Naive thymus-derived CD4-positive, alpha-beta T cell (primary cell): ENCODE measurements around the gene SIRPA. TPM values are rescaled to one million over a fixed set of nuclear protein-coding genes. Genes with fewer than 3 reads are reported as not detected.

Source experiments
- ATAC-seq: fragments of 150-1000 bp; cut with Tn5 transposase; 2 replicates; pipeline ENCODE4 v1.10.0; 2021; ENCODE audit warnings: mild to moderate bottlenecking, moderate library complexity
- CTCF ChIA-PET: fragments of 350-600 bp; sonication (Branson Sonifier 250); formaldehyde crosslinking; loops from one replicate; lab custom pipeline; 2021; ENCODE audit warnings: antibody characterized with exemption; lab: Charles Lee
- POLR2A ChIA-PET: fragments of 350-600 bp; sonication (Branson Sonifier 250); formaldehyde crosslinking; loops from one replicate; lab custom pipeline; 2021; ENCODE audit warnings: antibody characterized with exemption, inconsistent platforms; lab: Charles Lee
- DNase-seq, 9 donors: peaks; one replicate each; pipeline versions ENCODE4 v3.0.0 to v3.0.0-alpha.2; 2020 to 2022; ENCODE audit warnings: mixed read lengths in 1 of 9
- H3K27ac ChIP-seq: one replicate; pipeline ENCODE4 v1.7.0; 2013; ENCODE audit warnings: mild to moderate bottlenecking, low read depth, low read length, moderate library complexity
- H3K27me3 ChIP-seq, 2 donors: one replicate each; pipeline ENCODE4 v1.7.0; 2013; ENCODE audit warnings: low read length in 2 of 2, mild to moderate bottlenecking in 2 of 2, moderate library complexity in 2 of 2; ENCODE audit not compliant: control insufficient read depth in 2 of 2, insufficient read depth in 2 of 2
- H3K36me3 ChIP-seq, 3 experiments: 1 replicate in 2 of 3; 2 replicates in 1 of 3; pipeline ENCODE4 v1.7.0; 2013; ENCODE audit warnings: low read length in 3 of 3, mild to moderate bottlenecking in 3 of 3, moderate library complexity in 1 of 3; ENCODE audit not compliant: insufficient read depth in 3 of 3, control insufficient read depth in 2 of 3
- H3K4me1 ChIP-seq, 2 donors: one replicate each; pipeline ENCODE4 v1.7.0; 2013; ENCODE audit warnings: low read length in 2 of 2, mild to moderate bottlenecking in 2 of 2, moderate library complexity in 1 of 2; ENCODE audit not compliant: control insufficient read depth in 2 of 2, insufficient read depth in 2 of 2
- H3K4me3 ChIP-seq: 2 replicates; pipeline ENCODE4 v1.7.0; 2013; ENCODE audit warnings: mild to moderate bottlenecking, low read length
- H3K9me3 ChIP-seq, 3 experiments: 1 replicate in 2 of 3; 2 replicates in 1 of 3; pipeline ENCODE4 v1.7.0; 2013; ENCODE audit warnings: low read length in 3 of 3; ENCODE audit not compliant: control insufficient read depth in 2 of 3
- H3K27ac Mint-ChIP-seq, 9 donors: one replicate each; pipeline ENCODE4 v1.8.0; 2020 to 2022; ENCODE audit warnings: mixed read lengths in 9 of 9, mild to moderate bottlenecking in 8 of 9, moderate library complexity in 5 of 9, inconsistent platforms in 2 of 9
- H3K27me3 Mint-ChIP-seq, 5 donors: one replicate each; pipeline ENCODE4 v1.8.0; 2021 to 2022; ENCODE audit warnings: mixed read lengths in 5 of 5, mild to moderate bottlenecking in 1 of 5
- H3K36me3 Mint-ChIP-seq, 5 donors: one replicate each; pipeline ENCODE4 v1.8.0; 2020 to 2022; ENCODE audit warnings: mixed read lengths in 5 of 5, mild to moderate bottlenecking in 3 of 5, inconsistent platforms in 1 of 5
- H3K4me1 Mint-ChIP-seq, 7 donors: one replicate each; pipeline ENCODE4 v1.8.0; 2020 to 2022; ENCODE audit warnings: mixed read lengths in 7 of 7, mild to moderate bottlenecking in 3 of 7, inconsistent platforms in 1 of 7
- H3K4me3 Mint-ChIP-seq, 10 donors: one replicate each; pipeline ENCODE4 v1.8.0; 2020 to 2022; ENCODE audit warnings: mild to moderate bottlenecking in 10 of 10, mixed read lengths in 10 of 10, moderate library complexity in 6 of 10, inconsistent platforms in 2 of 10
- H3K9me3 Mint-ChIP-seq, 11 donors: one replicate each; pipeline ENCODE4 v1.8.0; 2020 to 2022; ENCODE audit warnings: mixed read lengths in 11 of 11, mild to moderate bottlenecking in 4 of 11, inconsistent platforms in 1 of 11, moderate library complexity in 1 of 11
- intact Hi-C, 2 donors: fragments of 100-400 bp; cut with micrococcal nuclease; formaldehyde crosslinking; loops; one replicate each; pipeline ENCODE4 v1.15.1; 2023
- polyA plus RNA-seq, 2 donors: library from polyadenylated mRNA; unstranded; fragments of 300-500 nt; fragmentation: Illumina TruSeq; gene quantifications; one replicate each; pipeline ENCODE4 v1.2.3, GENCODE V29; 2021
- total RNA-seq, 6 experiments: library from RNA in 5 of 6; stranded (reverse) in 5 of 6; gene quantifications; 1 replicate in 5 of 6; 2 replicates in 1 of 6; pipeline ENCODE4 v1.2.3 and lab custom pipeline; 2021 to 2026

Gene SIRPA
- total and polyA plus RNA-seq, 7 experiments from 2014 or later = 1.7 to 42.9 (median 3.6) TPM; not detected in 3

GRCh38 chr20:1876975-1877608 is 18.1 kb upstream of the SIRPA start:
- no peak overlapping the region for H3K4me3 Mint-ChIP-seq
- DNase-seq (no peak), ATAC-seq (peak; percentile 23)
- Histone ChIP-seq H3K27me3 (no peaks in the 10 kb centered on the region), H3K4me1 (no peaks in the 10 kb centered on the region), H3K4me3 (no peak overlapping the region), H3K27ac (no peak overlapping the region), H3K9me3 (no peaks in the 10 kb centered on the region), H3K36me3 (no peaks in the 10 kb centered on the region)
- H3K36me3 Mint-ChIP-seq = no peaks in the 10 kb centered on the region
- ChIA-PET CTCF (no interaction called here), POLR2A (no interaction called here)
- peaks cover 0 to 5% (median 0%) of the 10 kb centered on the region in 11 donors for H3K9me3 Mint-ChIP-seq
- peaks cover 0 to 16% (median 5%) of the 10 kb centered on the region in 5 donors for H3K27me3 Mint-ChIP-seq
- intact Hi-C loops = no loop called here
- H3K4me1 Mint-ChIP-seq = peaks cover 0 to 4% (median under 1%) of the 10 kb centered on the region in 7 donors
- no peak overlapping the region for H3K27ac Mint-ChIP-seq

GRCh38 chr20:1877609-1878200 is 17.5 kb upstream of the SIRPA start:
- CTCF ChIA-PET = no interaction called here
- no peak for DNase-seq
- H3K27ac Mint-ChIP-seq = no peak overlapping the region

GRCh38 chr20:1879369-1879768 is 15.8 kb upstream of the SIRPA start:
- H3K4me3 ChIP-seq = no peak overlapping the region
- CTCF ChIA-PET = no interaction called here
- Mint-ChIP-seq H3K27ac (no peak overlapping the region), H3K9me3 (no peaks in the 10 kb centered on the region), H3K36me3 (no peaks in the 10 kb centered on the region), H3K4me3 (no peak overlapping the region), H3K27me3 (peaks cover 0 to 18% (median 5%) of the 10 kb centered on the region in 5 donors), H3K4me1 (peaks cover 3 to 24% (median 15%) of the 10 kb centered on the region in 7 donors)
- no peak overlapping the region for H3K27ac ChIP-seq
- H3K4me1 ChIP-seq = no peaks in the 10 kb centered on the region
- H3K36me3 ChIP-seq = no peaks in the 10 kb centered on the region
- POLR2A ChIA-PET = no interaction called here
- H3K27me3 ChIP-seq = no peaks in the 10 kb centered on the region
- no peaks in the 10 kb centered on the region for H3K9me3 ChIP-seq
- intact Hi-C loops = no loop called here
- no peak for ATAC-seq
- no peak for DNase-seq

More at GRCh38 chr20:1877609-1878200, 17.5 kb upstream of the SIRPA start:
- H3K9me3 Mint-ChIP-seq = peaks cover 0 to 2% (median 0%) of the 10 kb centered on the region in 11 donors
- peaks cover 0 to 8% (median 4%) of the 10 kb centered on the region in 7 donors for H3K4me1 Mint-ChIP-seq
- Histone ChIP-seq H3K27ac (no peak overlapping the region), H3K4me3 (no peak overlapping the region), H3K9me3 (no peaks in the 10 kb centered on the region), H3K4me1 (no peaks in the 10 kb centered on the region), H3K27me3 (no peaks in the 10 kb centered on the region), H3K36me3 (no peaks in the 10 kb centered on the region)
- intact Hi-C loops = no loop called here
- POLR2A ChIA-PET = no interaction called here
- no peaks in the 10 kb centered on the region for H3K36me3 Mint-ChIP-seq
- ATAC-seq = no peak
- H3K27me3 Mint-ChIP-seq = peaks cover 0 to 15% (median 8%) of the 10 kb centered on the region in 5 donors
- H3K4me3 Mint-ChIP-seq = no peak overlapping the region

DNA sequence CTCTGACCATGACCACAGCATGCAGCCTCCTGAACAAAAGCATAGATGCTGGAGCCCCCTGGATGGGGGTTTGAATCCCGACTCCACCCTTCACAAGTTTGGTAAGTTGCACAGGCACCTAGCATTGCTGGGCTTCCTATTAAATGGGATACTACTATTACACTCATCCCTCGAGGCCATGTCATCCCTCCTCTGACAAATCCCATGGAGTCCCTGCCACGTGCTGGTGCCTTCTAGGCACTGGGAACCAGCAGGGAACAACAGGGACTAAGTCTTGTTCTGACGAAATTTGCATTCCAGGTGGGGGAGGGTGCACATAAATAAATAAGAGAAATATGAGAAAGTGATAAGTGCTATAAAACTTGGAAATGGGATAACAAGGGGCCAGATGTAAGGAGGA is 15.3 kb upstream of the SIRPA start:
- POLR2A ChIA-PET = no interaction called here
- ATAC-seq (no peak), DNase-seq (no peak)
- Histone ChIP-seq H3K27me3 (no peaks in the 10 kb centered on the region), H3K4me3 (no peak overlapping the region), H3K36me3 (no peaks in the 10 kb centered on the region), H3K4me1 (no peaks in the 10 kb centered on the region), H3K27ac (no peak overlapping the region), H3K9me3 (no peaks in the 10 kb centered on the region)
- H3K27me3 Mint-ChIP-seq = peaks cover 0 to 18% (median 5%) of the 10 kb centered on the region in 5 donors
- no peak overlapping the region for H3K27ac Mint-ChIP-seq
- no peaks in the 10 kb centered on the region for H3K9me3 Mint-ChIP-seq
- H3K36me3 Mint-ChIP-seq = no peaks in the 10 kb centered on the region
- no peak overlapping the region for H3K4me3 Mint-ChIP-seq
- intact Hi-C loops = no loop called here
- H3K4me1 Mint-ChIP-seq = peaks cover 3 to 24% (median 16%) of the 10 kb centered on the region in 7 donors
- CTCF ChIA-PET = no interaction called here

- intact Hi-C loops = no loop called here
- H3K27ac ChIP-seq = no peak overlapping the region
- H3K4me3 ChIP-seq = no peak overlapping the region
- no peaks in the 10 kb centered on the region for H3K27me3 ChIP-seq
- Mint-ChIP-seq H3K9me3 (no peaks in the 10 kb centered on the region), H3K4me3 (no peak overlapping the region), H3K27me3 (peaks cover 0 to 18% (median 4%) of the 10 kb centered on the region in 5 donors), H3K27ac (no peak overlapping the region), H3K4me1 (peaks cover 3 to 24% (median 16%) of the 10 kb centered on the region in 7 donors), H3K36me3 (no peaks in the 10 kb centered on the region)
- ChIA-PET POLR2A (no interaction called here), CTCF (no interaction called here)
- no peaks in the 10 kb centered on the region for H3K36me3 ChIP-seq
- ATAC-seq = no peak
- no peak for DNase-seq
- no peaks in the 10 kb centered on the region for H3K4me1 ChIP-seq
- H3K9me3 ChIP-seq = no peaks in the 10 kb centered on the region
Observed at GRCh38 chr20:1880529-1881239, 14.5 kb upstream of the SIRPA start.

- Mint-ChIP-seq H3K9me3 (no peaks in the 10 kb centered on the region), H3K4me1 (peaks cover 3 to 24% (median 16%) of the 10 kb centered on the region in 7 donors), H3K4me3 (no peak overlapping the region), H3K27ac (no peak overlapping the region), H3K36me3 (no peaks in the 10 kb centered on the region), H3K27me3 (peaks cover 0 to 18% (median 4%) of the 10 kb centered on the region in 5 donors)
- intact Hi-C loops = no loop called here
- no peaks in the 10 kb centered on the region for H3K27me3 ChIP-seq
- no peak overlapping the region for H3K4me3 ChIP-seq
- POLR2A ChIA-PET = no interaction called here
- H3K9me3 ChIP-seq = no peaks in the 10 kb centered on the region
- no peaks in the 10 kb centered on the region for H3K4me1 ChIP-seq
- no peak overlapping the region for H3K27ac ChIP-seq
- CTCF ChIA-PET = no interaction called here
- no peaks in the 10 kb centered on the region for H3K36me3 ChIP-seq
- ATAC-seq (no peak), DNase-seq (no peak)
Observed at GRCh38 chr20:1881240-1881835, 13.9 kb upstream of the SIRPA start.
